Activated T-helper 1 cell treated with anti-CD3 and anti-CD28 coated beads, Interleukin-12 subunit alpha, Interleukin-12 subunit beta, Interleukin-2, Interleukin-4 antibody, amounts not matched to agents 30 ng/mL and 10 ng/mL and 1 ng/mL, durations not matched to agents 14 hours and 24 hours and 36 hours (primary cell): Measurements from ENCODE around the gene LTBP2. TPM values are rescaled to one million over a fixed set of nuclear protein-coding genes. Genes with fewer than 3 reads are reported as not detected.
"Not testable (repeated sequence)": the region's sequence is repeated elsewhere in the genome, so short reads cannot be mapped to it uniquely, and the experiment has no call there.

ENCODE experiments used
- DNase-seq: peaks from one replicate; pipeline ENCODE4 v3.0.0; 2021; ENCODE audit warnings: low spot score
- H3K27ac Mint-ChIP-seq: one replicate; pipeline ENCODE4 v1.8.0; 2021; ENCODE audit warnings: mild to moderate bottlenecking, mixed read lengths
- H3K27me3 Mint-ChIP-seq: one replicate; pipeline ENCODE4 v1.8.0; 2022; ENCODE audit warnings: mild to moderate bottlenecking, moderate library complexity, mixed read lengths; ENCODE audit not compliant: insufficient read depth
- H3K36me3 Mint-ChIP-seq: one replicate; pipeline ENCODE4 v1.8.0; 2021; ENCODE audit warnings: low read depth, mixed read lengths
- H3K4me1 Mint-ChIP-seq: one replicate; pipeline ENCODE4 v1.8.0; 2021; ENCODE audit warnings: low read depth, mixed read lengths
- H3K4me3 Mint-ChIP-seq: one replicate; pipeline ENCODE4 v1.8.0; 2021; ENCODE audit warnings: mild to moderate bottlenecking, moderate library complexity, mixed read lengths
- H3K9me3 Mint-ChIP-seq: one replicate; pipeline ENCODE4 v1.8.0; 2021; ENCODE audit warnings: mixed read lengths
- intact Hi-C: fragments of 100-400 bp; cut with micrococcal nuclease; formaldehyde crosslinking; loops from one replicate; pipeline ENCODE4 v1.15.1; 2024
- total RNA-seq: library from RNA; stranded (reverse); gene quantifications from 2 replicates; pipeline ENCODE4 v1.2.3, GENCODE V29; 2022

LTBP2 gene
- total RNA-seq, 1 donor from 2014 or later = 0.05 TPM

- no peak for DNase-seq
- Mint-ChIP-seq H3K27ac (no peak overlapping the region), H3K9me3 (no peaks in the 10 kb centered on the region), H3K4me1 (no peaks in the 10 kb centered on the region), H3K4me3 (no peak overlapping the region), H3K27me3 (peaks cover 7% of the 10 kb centered on the region), H3K36me3 (no peaks in the 10 kb centered on the region)
- intact Hi-C loops = no loop called here
Measured at GRCh38 chr14:74462993-74463392, 149.0 kb downstream of the LTBP2 start.

GRCh38 chr14:74459976-74460375 is 152.1 kb downstream of the LTBP2 start:
- Mint-ChIP-seq H3K4me1 (no peaks in the 10 kb centered on the region), H3K27me3 (peaks cover 1% of the 10 kb centered on the region), H3K36me3 (no peaks in the 10 kb centered on the region), H3K4me3 (no peak overlapping the region), H3K27ac (no peak overlapping the region), H3K9me3 (no peaks in the 10 kb centered on the region)
- intact Hi-C loops = no loop called here
- DNase-seq = no peak

- DNase-seq = no peak
- H3K4me3 Mint-ChIP-seq = no peak overlapping the region
- no peaks in the 10 kb centered on the region for H3K27me3 Mint-ChIP-seq
- no peaks in the 10 kb centered on the region for H3K36me3 Mint-ChIP-seq
- no peak overlapping the region for H3K27ac Mint-ChIP-seq
- H3K9me3 Mint-ChIP-seq = no peaks in the 10 kb centered on the region
- no peaks in the 10 kb centered on the region for H3K4me1 Mint-ChIP-seq
- intact Hi-C loops = no loop called here
Measured at GRCh38 chr14:74459289-74459946, 152.6 kb downstream of the LTBP2 start.

- no peaks in the 10 kb centered on the region for H3K36me3 Mint-ChIP-seq
- H3K27ac Mint-ChIP-seq = no peak overlapping the region
- peaks cover 7% of the 10 kb centered on the region for H3K27me3 Mint-ChIP-seq
- H3K4me3 Mint-ChIP-seq = no peak overlapping the region
- intact Hi-C loops = no loop called here
- no peak for DNase-seq
- no peaks in the 10 kb centered on the region for H3K4me1 Mint-ChIP-seq
- H3K9me3 Mint-ChIP-seq = no peaks in the 10 kb centered on the region
Measured at GRCh38 chr14:74457565-74457895, 154.5 kb downstream of the LTBP2 start.

- H3K9me3 Mint-ChIP-seq = no peaks in the 10 kb centered on the region
- no peak for DNase-seq
- no peaks in the 10 kb centered on the region for H3K36me3 Mint-ChIP-seq
- no peak overlapping the region for H3K27ac Mint-ChIP-seq
- peaks cover 7% of the 10 kb centered on the region for H3K27me3 Mint-ChIP-seq
- intact Hi-C loops = no loop called here
- no peaks in the 10 kb centered on the region for H3K4me1 Mint-ChIP-seq
- no peak overlapping the region for H3K4me3 Mint-ChIP-seq
Measured at GRCh38 chr14:74456684-74457564, 155.1 kb downstream of the LTBP2 start.

- H3K4me1 Mint-ChIP-seq, H3K9me3 Mint-ChIP-seq, H3K36me3 Mint-ChIP-seq, DNase-seq, intact Hi-C loops, H3K4me3 Mint-ChIP-seq, H3K27ac Mint-ChIP-seq: not testable (repeated sequence)
- peaks cover 25% of the 10 kb centered on the region for H3K27me3 Mint-ChIP-seq
Measured at GRCh38 chr14:74454397-74454796, 157.6 kb downstream of the LTBP2 start.

Other genes starting within 250 kb of the LTBP2 start
- not detected in 2 replicates for gene SYNDIG1L, start 186.0 kb downstream of the LTBP2 start, total RNA-seq
- 8.2 and 8.6 TPM in 2 replicates for gene NPC2, start 118.9 kb downstream of the LTBP2 start, total RNA-seq
- gene ISCA2, start 118.5 kb downstream of the LTBP2 start, total RNA-seq = 18.8 and 20.2 TPM in 2 replicates
- gene AREL1, start 100.8 kb upstream of the LTBP2 start, total RNA-seq = 45.8 and 50.2 TPM in 2 replicates
- gene FCF1, start 100.9 kb upstream of the LTBP2 start, total RNA-seq = 64.5 and 68.2 TPM in 2 replicates
- gene YLPM1, start 151.1 kb upstream of the LTBP2 start, total RNA-seq = 70.4 and 73.7 TPM in 2 replicates